Measurements from ENCODE around the gene NPDC1. TPM values are rescaled to one million over a fixed set of nuclear protein-coding genes. Genes with fewer than 3 reads are reported as not detected.
A peak's percentile ranks its signal among the peaks of the same experiment; 100 is the strongest.

NPDC1 gene, protein sequence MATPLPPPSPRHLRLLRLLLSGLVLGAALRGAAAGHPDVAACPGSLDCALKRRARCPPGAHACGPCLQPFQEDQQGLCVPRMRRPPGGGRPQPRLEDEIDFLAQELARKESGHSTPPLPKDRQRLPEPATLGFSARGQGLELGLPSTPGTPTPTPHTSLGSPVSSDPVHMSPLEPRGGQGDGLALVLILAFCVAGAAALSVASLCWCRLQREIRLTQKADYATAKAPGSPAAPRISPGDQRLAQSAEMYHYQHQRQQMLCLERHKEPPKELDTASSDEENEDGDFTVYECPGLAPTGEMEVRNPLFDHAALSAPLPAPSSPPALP
- total RNA-seq: 10 to 100 TPM; 11.3 to 22.3 (median 19.0) TPM

- H3K27me3 ChIP-seq: peaks cover 19 to 37% (median 37%) of the 10 kb centered on the region in 3 donors
- H3K4me1 ChIP-seq: peaks cover 5 to 34% of the 10 kb centered on the region in 2 donors
- TF ChIP-seq POLR2A (IDR thresholded peaks at IDR 0.05): no peak
- TF ChIP-seq, protein P1, sequence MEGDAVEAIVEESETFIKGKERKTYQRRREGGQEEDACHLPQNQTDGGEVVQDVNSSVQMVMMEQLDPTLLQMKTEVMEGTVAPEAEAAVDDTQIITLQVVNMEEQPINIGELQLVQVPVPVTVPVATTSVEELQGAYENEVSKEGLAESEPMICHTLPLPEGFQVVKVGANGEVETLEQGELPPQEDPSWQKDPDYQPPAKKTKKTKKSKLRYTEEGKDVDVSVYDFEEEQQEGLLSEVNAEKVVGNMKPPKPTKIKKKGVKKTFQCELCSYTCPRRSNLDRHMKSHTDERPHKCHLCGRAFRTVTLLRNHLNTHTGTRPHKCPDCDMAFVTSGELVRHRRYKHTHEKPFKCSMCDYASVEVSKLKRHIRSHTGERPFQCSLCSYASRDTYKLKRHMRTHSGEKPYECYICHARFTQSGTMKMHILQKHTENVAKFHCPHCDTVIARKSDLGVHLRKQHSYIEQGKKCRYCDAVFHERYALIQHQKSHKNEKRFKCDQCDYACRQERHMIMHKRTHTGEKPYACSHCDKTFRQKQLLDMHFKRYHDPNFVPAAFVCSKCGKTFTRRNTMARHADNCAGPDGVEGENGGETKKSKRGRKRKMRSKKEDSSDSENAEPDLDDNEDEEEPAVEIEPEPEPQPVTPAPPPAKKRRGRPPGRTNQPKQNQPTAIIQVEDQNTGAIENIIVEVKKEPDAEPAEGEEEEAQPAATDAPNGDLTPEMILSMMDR (IDR thresholded peaks at IDR 0.05 in 4 of 5, conservative IDR thresholded peaks at IDR 0.05 in 1 of 5): peak; percentile 51 to 82 (median 77)
- in situ Hi-C loops (cut with MboI; ENCODE audit: low sequenced_read_pairs in 4 of 4): no loop called here
- intact Hi-C loops (cut with DNase I; ENCODE audit: low total_unique reads): loop anchor here (2.0 kb wide), 1 partner anchor 21 kb away; no protein-coding TSS in a partner anchor
- peak within 1 kb of the TSS; percentile 30 to 74 (median 66) for H3K27ac ChIP-seq
- DNase-seq: no peak
- peak; percentile 43 to 49 for ATAC-seq
- H3K9me3 ChIP-seq: no peaks in the 10 kb centered on the region
- H3K4me3 ChIP-seq: peak within 1 kb of the TSS; percentile 58 to 83 (median 64)
- H3K36me3 ChIP-seq: no peaks in the 10 kb centered on the region
Measured at GRCh38 chr9:137046088-137046787, at the start of gene NPDC1. TSS of gene NPDC1 (minus strand) at chr9:137046177. CDS start at chr9:137045989, 188 bp downstream.

DNA sequence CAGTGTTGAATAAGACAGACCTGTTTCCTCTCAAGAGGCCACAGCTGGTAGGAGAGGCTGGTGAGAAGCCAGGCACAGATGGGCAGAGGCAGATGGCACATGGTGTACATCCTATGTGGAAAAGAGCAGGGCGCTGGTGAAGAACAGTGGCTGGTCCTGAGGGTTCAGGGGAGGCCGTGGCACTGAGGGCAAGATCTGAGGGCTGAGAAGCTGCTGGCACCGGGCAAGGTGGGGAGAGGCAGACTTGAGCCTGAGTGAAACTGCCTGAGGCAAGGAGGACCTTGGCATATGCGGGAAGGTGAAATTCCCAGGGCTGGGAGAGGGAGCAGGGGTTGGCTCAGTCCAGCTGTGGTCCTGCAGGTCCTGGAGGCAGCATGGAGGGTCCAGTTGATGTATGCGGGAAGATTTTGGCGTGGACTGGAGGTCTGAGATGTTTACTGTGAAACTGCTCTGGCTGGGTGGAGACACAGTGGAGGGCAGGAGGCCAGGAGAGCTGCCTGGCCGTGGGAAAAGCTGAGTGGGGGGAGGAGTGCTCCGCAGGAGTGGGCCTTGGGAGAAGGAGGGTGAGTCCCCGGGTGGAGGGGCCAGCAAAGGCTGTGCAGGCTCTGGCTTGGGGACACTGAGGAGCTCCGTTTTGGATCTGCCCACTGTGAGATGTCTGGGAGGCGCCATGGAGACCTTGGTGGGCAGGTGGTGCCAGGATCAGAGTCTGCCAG, 43.4 kb upstream of the NPDC1 start:
- Histone ChIP-seq H3K36me3 (peaks cover 0 to 29% of the 10 kb centered on the region in 2 donors), H3K4me1 (peaks cover 18 to 21% of the 10 kb centered on the region in 2 donors), H3K4me3 (no peak overlapping the region), H3K9me3 (no peaks in the 10 kb centered on the region), H3K27ac (no peak overlapping the region), H3K27me3 (no peaks in the 10 kb centered on the region)
- in situ Hi-C loops (cut with MboI; ENCODE audit: low sequenced_read_pairs in 4 of 4): no loop called here
- DNase-seq: no peak
- TF ChIP-seq POLR2A (IDR thresholded peaks at IDR 0.05): no peak
- TF ChIP-seq, protein P1 (IDR thresholded peaks at IDR 0.05 in 4 of 5, conservative IDR thresholded peaks at IDR 0.05 in 1 of 5): no peak
- ATAC-seq: no peak
- intact Hi-C loops (cut with DNase I; ENCODE audit: low total_unique reads): loop anchor here (5.0 kb wide), 2 partner anchors 202 to 607 kb away; partner anchors contain the start of genes SEC16A and TRAF2

DNA sequence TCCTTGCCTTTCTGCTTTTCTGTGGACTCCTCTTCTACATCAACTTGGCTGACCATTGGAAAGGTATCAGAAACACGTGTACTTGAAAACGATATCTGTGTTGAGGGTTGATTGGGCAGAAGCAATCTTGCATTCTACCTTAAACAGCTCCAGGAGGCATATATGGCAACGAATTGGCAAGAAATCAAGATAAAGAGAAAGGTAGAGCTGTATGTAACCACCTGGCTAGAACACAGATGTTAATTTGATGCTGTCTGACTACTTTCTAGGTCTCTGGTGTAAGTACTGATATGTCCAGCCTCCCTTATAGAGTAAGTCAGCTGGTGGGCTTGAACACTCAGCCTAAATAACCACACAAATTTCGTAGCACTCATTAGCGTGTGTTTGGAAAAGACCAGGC, 42.1 kb upstream of the NPDC1 start:
- H3K4me3 ChIP-seq: no peak overlapping the region
- ATAC-seq: no peak
- TF ChIP-seq POLR2A (IDR thresholded peaks at IDR 0.05): no peak
- TF ChIP-seq, protein P1 (IDR thresholded peaks at IDR 0.05 in 4 of 5, conservative IDR thresholded peaks at IDR 0.05 in 1 of 5): no peak
- no peaks in the 10 kb centered on the region for H3K9me3 ChIP-seq
- in situ Hi-C loops (cut with MboI; ENCODE audit: low sequenced_read_pairs in 4 of 4) (no loop called here), intact Hi-C loops (cut with DNase I; ENCODE audit: low total_unique reads) (loop anchor here (5.0 kb wide), 2 partner anchors 201 to 606 kb away; partner anchors contain the start of genes SEC16A and TRAF2)
- H3K27me3 ChIP-seq: no peaks in the 10 kb centered on the region
- peaks cover 18 to 21% of the 10 kb centered on the region in 2 donors for H3K4me1 ChIP-seq
- peaks cover 0 to 18% of the 10 kb centered on the region in 2 donors for H3K36me3 ChIP-seq
- DNase-seq: no peak
- H3K27ac ChIP-seq: no peak overlapping the region

DNA sequence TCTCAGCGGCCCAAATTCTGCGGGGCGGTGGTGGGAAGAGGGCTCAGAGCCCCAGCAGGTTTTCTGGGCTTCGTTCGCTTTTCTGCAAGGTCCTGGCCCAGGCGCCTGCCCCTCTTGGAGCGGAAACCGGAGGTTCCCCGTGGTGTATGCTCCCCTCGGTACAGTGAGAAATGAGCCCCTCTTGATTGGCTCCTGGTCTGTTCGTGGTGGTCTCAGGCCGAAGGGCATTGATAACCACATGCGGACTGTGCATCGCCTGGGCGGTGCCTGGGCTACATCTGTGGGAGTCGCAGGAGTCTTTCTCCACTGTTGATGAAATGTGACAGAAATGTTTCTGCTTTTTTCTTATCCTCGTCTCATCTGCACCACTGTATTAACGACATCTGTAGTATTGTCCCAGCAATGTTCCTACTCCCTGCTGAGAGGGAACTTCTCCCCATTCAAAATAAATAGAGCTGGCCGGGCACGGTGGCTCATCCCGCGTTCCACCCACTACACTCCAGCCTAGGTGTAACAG, 41.5 kb upstream of the NPDC1 start:
- no peak for ATAC-seq
- H3K4me1 ChIP-seq: peaks cover 18 to 21% of the 10 kb centered on the region in 2 donors
- no peaks in the 10 kb centered on the region for H3K27me3 ChIP-seq
- peaks cover 0 to 12% of the 10 kb centered on the region in 2 donors for H3K36me3 ChIP-seq
- in situ Hi-C loops (cut with MboI; ENCODE audit: low sequenced_read_pairs in 4 of 4): no loop called here
- intact Hi-C loops (cut with DNase I; ENCODE audit: low total_unique reads): loop anchor here (2.0 to 5.0 kb wide), 3 partner anchors 27 to 605 kb away; partner anchors contain the start of genes DPP7, SEC16A and TRAF2
- peak overlapping the region; percentile 67 to 92 (median 78) for H3K4me3 ChIP-seq
- DNase-seq: no peak
- TF ChIP-seq, protein P1 (IDR thresholded peaks at IDR 0.05 in 4 of 5, conservative IDR thresholded peaks at IDR 0.05 in 1 of 5): no peak
- H3K27ac ChIP-seq: peak overlapping the region; percentile 91 to 96 (median 92)
- H3K9me3 ChIP-seq: no peaks in the 10 kb centered on the region
